Lung (tissue), 12 donors: Measurements from ENCODE around the gene DGKD. TPM values are rescaled to one million over a fixed set of nuclear protein-coding genes. Genes with fewer than 3 reads are reported as not detected.

Experiments
- ATAC-seq: fragments of 200-7000 bp; cut with Tn5 transposase; one replicate; pipeline ENCODE4 v1.9.1; 2020; ENCODE audit warnings: moderate number of reproducible peaks; ENCODE audit not compliant: insufficient read depth, low FRiP score
- DNase-seq, 3 donors: peaks; one replicate each; pipeline ENCODE4 v3.0.0-alpha.2; 2013 to 2017
- H3K27ac ChIP-seq, 2 donors: one replicate each; pipeline ENCODE4 v1.5.1; 2013; ENCODE audit warnings: mild to moderate bottlenecking in 2 of 2, moderate library complexity in 2 of 2, control low read depth in 1 of 2, inconsistent platforms in 1 of 2, low read depth in 1 of 2, low read length in 1 of 2
- H3K27me3 ChIP-seq, 3 donors: one replicate each; pipeline ENCODE4 v1.5.1; 2013; ENCODE audit warnings: low read length in 2 of 3; ENCODE audit not compliant: control insufficient read depth in 3 of 3, insufficient read depth in 3 of 3
- H3K36me3 ChIP-seq, 4 donors: one replicate each; pipeline ENCODE4 v1.5.1; 2013; ENCODE audit warnings: low read length in 4 of 4, mild to moderate bottlenecking in 1 of 4, moderate library complexity in 1 of 4; ENCODE audit not compliant: control insufficient read depth in 4 of 4, insufficient read depth in 4 of 4
- H3K4me1 ChIP-seq, 5 donors: one replicate each; pipeline ENCODE4 v1.5.1; 2013; ENCODE audit warnings: low read length in 5 of 5, mild to moderate bottlenecking in 2 of 5, moderate library complexity in 1 of 5; ENCODE audit not compliant: control insufficient read depth in 5 of 5, insufficient read depth in 5 of 5
- H3K4me3 ChIP-seq: one replicate; pipeline ENCODE4 v1.5.1; 2013; ENCODE audit warnings: mild to moderate bottlenecking, control low read depth, moderate library complexity
- H3K9ac ChIP-seq, 2 donors: one replicate each; pipeline ENCODE4 v1.5.1; 2013; ENCODE audit warnings: low read length in 2 of 2, control low read depth in 1 of 2; ENCODE audit not compliant: insufficient read depth in 1 of 2
- H3K9me3 ChIP-seq, 4 donors: one replicate each; pipeline ENCODE4 v1.5.1; 2013; ENCODE audit warnings: low read length in 3 of 4, mild to moderate bottlenecking in 1 of 4, moderate library complexity in 1 of 4; ENCODE audit not compliant: control insufficient read depth in 4 of 4, insufficient read depth in 3 of 4
- CTCF ChIP-seq: IDR thresholded peaks from 2 replicates; pipeline ENCODE4 v1.5.1; 2012; ENCODE audit warnings: mild to moderate bottlenecking; ENCODE audit errors: control extremely low read depth, extremely low read depth
- WGBS, 2 donors: extraction: QIAGEN DNeasy Blood & Tissue Kit; methylation state at CpG; one replicate each; pipeline ENCODE4 v1.1.7; 2013; 5-methylcytosine and 5-hydroxymethylcytosine counted together
- polyA plus RNA-seq, 2 donors: library from polyadenylated mRNA; stranded (reverse); fragments of 200-250 nt; gene quantifications; one replicate each; pipeline ENCODE4 v1.2.1, GENCODE V29; 2013
- total RNA-seq, 2 donors: library from RNA; depleted of rRNA in 1 of 2; stranded (reverse); fragments of >200 nt in 1 of 2; gene quantifications; one replicate each; pipeline ENCODE4 v1.2.1, GENCODE V29; 2014 to 2021
- donor health status: control.
- donor health status: control.
- donor health status: Bipolar disorder and iron deficiency.
- donor health status: healthy.
- donor health status: DM: yes; HTN: yes; CAD: no.

The DGKD gene
- total and polyA plus RNA-seq, 4 donors = 30.3 to 77.4 (median 44.0) TPM

DNA sequence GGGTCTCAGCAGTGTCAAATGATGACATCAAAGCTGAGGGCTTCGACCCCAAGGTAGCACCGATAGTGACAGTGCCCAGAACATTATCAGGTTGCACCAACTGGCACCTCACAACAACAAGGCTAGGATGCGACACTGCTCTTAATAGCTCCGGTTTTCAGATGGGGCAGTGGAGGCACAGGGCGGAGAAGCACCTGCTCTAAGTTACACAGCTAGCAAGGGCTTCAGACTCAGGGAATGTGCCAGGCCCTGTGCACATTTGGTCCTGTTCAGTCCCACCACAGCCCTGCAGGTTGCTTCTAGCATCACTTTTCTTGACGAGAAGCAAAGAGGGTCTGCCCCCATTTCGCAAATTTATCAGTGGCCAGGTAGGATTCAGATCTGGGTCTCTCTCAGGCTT is 74.1 kb downstream of the DGKD start:
- no peak overlapping the region for H3K4me3 ChIP-seq
- no peaks in the 10 kb centered on the region for H3K27me3 ChIP-seq
- 97 to 99% methylated on average over 7 of the region's 7 CpGs for WGBS, 2 donors
- no peak for DNase-seq
- H3K4me1 ChIP-seq = peaks cover 0 to 14% (median 0%) of the 10 kb centered on the region in 5 donors
- H3K9ac ChIP-seq = no peak overlapping the region
- TF ChIP-seq CTCF = no peak
- peaks cover 0 to 2% (median 0%) of the 10 kb centered on the region in 4 donors for H3K36me3 ChIP-seq
- H3K9me3 ChIP-seq = peaks cover 0 to 2% (median under 1%) of the 10 kb centered on the region in 4 donors
- no peak for ATAC-seq
- no peak overlapping the region for H3K27ac ChIP-seq

DNA sequence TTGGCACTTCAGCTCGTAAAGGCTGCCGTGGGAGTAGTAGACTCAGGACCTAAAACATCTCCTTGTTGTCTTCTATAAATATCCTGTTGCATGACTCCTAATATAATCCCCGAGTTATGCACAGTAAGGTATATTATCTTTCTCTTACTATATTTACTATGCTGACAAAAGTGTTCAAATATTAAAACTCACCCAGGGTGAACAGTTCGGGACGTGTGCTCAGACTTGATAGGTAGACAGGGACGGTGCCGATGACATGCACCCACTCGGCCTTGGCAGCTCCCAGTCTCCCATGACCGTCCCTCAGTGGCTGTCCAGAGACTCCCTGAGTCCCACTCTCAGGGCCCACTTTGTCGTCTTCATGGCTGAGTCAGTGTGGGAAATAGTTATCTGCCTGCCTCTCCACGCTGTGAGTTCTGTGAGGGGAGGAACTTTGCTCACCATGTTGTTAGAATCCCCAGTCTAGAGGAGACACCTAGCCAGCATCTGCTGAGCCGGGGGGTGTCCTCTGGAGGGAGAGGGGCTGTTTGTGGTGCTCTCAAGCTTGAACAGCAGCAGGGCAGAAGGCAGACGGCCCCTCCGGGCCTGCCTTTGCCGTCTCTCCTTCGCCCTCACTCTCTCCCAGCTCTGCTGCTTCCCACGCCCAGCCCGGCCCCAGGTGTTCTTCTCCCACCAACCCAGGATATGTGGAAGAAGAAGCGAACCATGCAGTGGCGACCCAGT is 75.0 kb downstream of the DGKD start:
- Histone ChIP-seq H3K36me3 (peaks cover 0 to 2% (median 0%) of the 10 kb centered on the region in 4 donors), H3K4me1 (peaks cover 0 to 14% (median 0%) of the 10 kb centered on the region in 5 donors), H3K27ac (peak overlapping the region in 1 of 2 donors; percentile 71), H3K9ac (no peak overlapping the region), H3K27me3 (no peaks in the 10 kb centered on the region), H3K4me3 (no peak overlapping the region), H3K9me3 (peaks cover 0 to 2% (median under 1%) of the 10 kb centered on the region in 4 donors)
- no peak for DNase-seq
- no peak for TF ChIP-seq CTCF
- no peak for ATAC-seq
- WGBS, 2 donors = 95% methylated on average over 20 of the region's 20 CpGs

DNA sequence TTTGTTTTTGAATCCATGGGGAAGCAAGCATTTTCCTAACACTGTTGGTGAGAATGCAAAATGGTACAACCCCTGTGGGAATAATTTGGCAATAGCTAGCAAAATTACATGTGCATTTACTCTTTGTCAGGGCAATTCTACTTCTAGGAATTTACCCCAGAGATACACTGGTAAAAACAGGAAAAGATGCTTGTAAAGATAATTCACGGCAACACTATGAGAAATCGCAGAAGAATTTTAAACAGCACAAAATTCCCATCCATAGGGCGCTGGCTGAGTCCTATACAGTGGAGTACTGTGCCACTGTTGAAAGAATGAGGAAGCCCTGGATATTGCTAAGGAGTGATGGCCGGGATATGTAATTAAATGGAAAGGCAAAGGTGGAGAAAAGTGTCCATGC is 75.8 kb downstream of the DGKD start:
- no peak overlapping the region for H3K27ac ChIP-seq
- DNase-seq (no peak), ATAC-seq (no peak)
- peaks cover 0 to 2% (median under 1%) of the 10 kb centered on the region in 4 donors for H3K9me3 ChIP-seq
- H3K4me3 ChIP-seq = no peak overlapping the region
- H3K36me3 ChIP-seq = peaks cover 0 to 7% (median 3%) of the 10 kb centered on the region in 4 donors
- H3K9ac ChIP-seq = no peak overlapping the region
- WGBS, 2 donors = 60 to 74% methylated on average over 4 of the region's 4 CpGs
- peaks cover 0 to 14% (median 0%) of the 10 kb centered on the region in 5 donors for H3K4me1 ChIP-seq
- H3K27me3 ChIP-seq = no peaks in the 10 kb centered on the region
- TF ChIP-seq CTCF = no peak
